ENCODE results near the gene NEDD4L. TPM values are rescaled to one million over a fixed set of nuclear protein-coding genes. Genes with fewer than 3 reads are reported as not detected.

Gene NEDD4L
- total RNA-seq, 1 donor from 2014 or later = 209 TPM

- Mint-ChIP-seq H3K27me3 (ENCODE audit: unreplicated experiment) (peaks cover 3% of the 10 kb centered on the region), H3K27ac (ENCODE audit: unreplicated experiment) (no peak overlapping the region), H3K9me3 (ENCODE audit: unreplicated experiment) (peaks cover 5% of the 10 kb centered on the region), H3K4me3 (ENCODE audit: unreplicated experiment) (no peak overlapping the region), H3K36me3 (ENCODE audit: unreplicated experiment) (no peaks in the 10 kb centered on the region), H3K4me1 (ENCODE audit: low read depth, unreplicated experiment) (peaks cover 22% of the 10 kb centered on the region)
- no peak for DNase-seq
- TF ChIP-seq CTCF (IDR thresholded peaks at IDR 0.05; ENCODE audit: partially characterized antibody, unreplicated experiment) = no peak
These were observed 157.2 kb downstream of the NEDD4L start for GRCh38 chr18:58201268-58201667.

- peak overlapping the region; percentile 37 for H3K4me3 Mint-ChIP-seq (ENCODE audit: unreplicated experiment)
- H3K9me3 Mint-ChIP-seq (ENCODE audit: unreplicated experiment) = peaks cover 7% of the 10 kb centered on the region
These were observed 158.0 kb downstream of the NEDD4L start for GRCh38 chr18:58201733-58202730.

GRCh38 chr18:58204776-58205442 lies 160.9 kb downstream of the NEDD4L start:
- peak overlapping the region; percentile 28 for H3K27ac Mint-ChIP-seq (ENCODE audit: unreplicated experiment)

More at GRCh38 chr18:58201733-58202730, 158.0 kb downstream of the NEDD4L start:
- DNase-seq = no peak
- peaks cover 1% of the 10 kb centered on the region for H3K27me3 Mint-ChIP-seq (ENCODE audit: unreplicated experiment)
- peak overlapping the region; percentile 75 for H3K27ac Mint-ChIP-seq (ENCODE audit: unreplicated experiment)
- TF ChIP-seq CTCF (IDR thresholded peaks at IDR 0.05; ENCODE audit: partially characterized antibody, unreplicated experiment) = no peak
- peaks cover 21% of the 10 kb centered on the region for H3K4me1 Mint-ChIP-seq (ENCODE audit: low read depth, unreplicated experiment)
- no peaks in the 10 kb centered on the region for H3K36me3 Mint-ChIP-seq (ENCODE audit: unreplicated experiment)

GRCh38 chr18:58205443-58206160 lies 161.6 kb downstream of the NEDD4L start:
- no peak for TF ChIP-seq CTCF (IDR thresholded peaks at IDR 0.05; ENCODE audit: partially characterized antibody, unreplicated experiment)
- Mint-ChIP-seq H3K36me3 (ENCODE audit: unreplicated experiment) (no peaks in the 10 kb centered on the region), H3K27ac (ENCODE audit: unreplicated experiment) (peak overlapping the region; percentile 37), H3K4me3 (ENCODE audit: unreplicated experiment) (no peak overlapping the region), H3K27me3 (ENCODE audit: unreplicated experiment) (peaks cover 5% of the 10 kb centered on the region), H3K9me3 (ENCODE audit: unreplicated experiment) (peaks cover 4% of the 10 kb centered on the region), H3K4me1 (ENCODE audit: low read depth, unreplicated experiment) (peaks cover 37% of the 10 kb centered on the region)
- no peak for DNase-seq

More at GRCh38 chr18:58204776-58205442, 160.9 kb downstream of the NEDD4L start:
- Mint-ChIP-seq H3K4me3 (ENCODE audit: unreplicated experiment) (no peak overlapping the region), H3K9me3 (ENCODE audit: unreplicated experiment) (peaks cover 4% of the 10 kb centered on the region), H3K4me1 (ENCODE audit: low read depth, unreplicated experiment) (peaks cover 37% of the 10 kb centered on the region), H3K27me3 (ENCODE audit: unreplicated experiment) (peaks cover 5% of the 10 kb centered on the region), H3K36me3 (ENCODE audit: unreplicated experiment) (no peaks in the 10 kb centered on the region)
- TF ChIP-seq CTCF (IDR thresholded peaks at IDR 0.05; ENCODE audit: partially characterized antibody, unreplicated experiment) = no peak
- DNase-seq = no peak
